ENCODE results near the gene CEMIP. TPM values are rescaled to one million over a fixed set of nuclear protein-coding genes. Genes with fewer than 3 reads are reported as not detected.

CEMIP gene, protein sequence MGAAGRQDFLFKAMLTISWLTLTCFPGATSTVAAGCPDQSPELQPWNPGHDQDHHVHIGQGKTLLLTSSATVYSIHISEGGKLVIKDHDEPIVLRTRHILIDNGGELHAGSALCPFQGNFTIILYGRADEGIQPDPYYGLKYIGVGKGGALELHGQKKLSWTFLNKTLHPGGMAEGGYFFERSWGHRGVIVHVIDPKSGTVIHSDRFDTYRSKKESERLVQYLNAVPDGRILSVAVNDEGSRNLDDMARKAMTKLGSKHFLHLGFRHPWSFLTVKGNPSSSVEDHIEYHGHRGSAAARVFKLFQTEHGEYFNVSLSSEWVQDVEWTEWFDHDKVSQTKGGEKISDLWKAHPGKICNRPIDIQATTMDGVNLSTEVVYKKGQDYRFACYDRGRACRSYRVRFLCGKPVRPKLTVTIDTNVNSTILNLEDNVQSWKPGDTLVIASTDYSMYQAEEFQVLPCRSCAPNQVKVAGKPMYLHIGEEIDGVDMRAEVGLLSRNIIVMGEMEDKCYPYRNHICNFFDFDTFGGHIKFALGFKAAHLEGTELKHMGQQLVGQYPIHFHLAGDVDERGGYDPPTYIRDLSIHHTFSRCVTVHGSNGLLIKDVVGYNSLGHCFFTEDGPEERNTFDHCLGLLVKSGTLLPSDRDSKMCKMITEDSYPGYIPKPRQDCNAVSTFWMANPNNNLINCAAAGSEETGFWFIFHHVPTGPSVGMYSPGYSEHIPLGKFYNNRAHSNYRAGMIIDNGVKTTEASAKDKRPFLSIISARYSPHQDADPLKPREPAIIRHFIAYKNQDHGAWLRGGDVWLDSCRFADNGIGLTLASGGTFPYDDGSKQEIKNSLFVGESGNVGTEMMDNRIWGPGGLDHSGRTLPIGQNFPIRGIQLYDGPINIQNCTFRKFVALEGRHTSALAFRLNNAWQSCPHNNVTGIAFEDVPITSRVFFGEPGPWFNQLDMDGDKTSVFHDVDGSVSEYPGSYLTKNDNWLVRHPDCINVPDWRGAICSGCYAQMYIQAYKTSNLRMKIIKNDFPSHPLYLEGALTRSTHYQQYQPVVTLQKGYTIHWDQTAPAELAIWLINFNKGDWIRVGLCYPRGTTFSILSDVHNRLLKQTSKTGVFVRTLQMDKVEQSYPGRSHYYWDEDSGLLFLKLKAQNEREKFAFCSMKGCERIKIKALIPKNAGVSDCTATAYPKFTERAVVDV (N-terminal part only)
- 0.23 TPM for total RNA-seq

DNA sequence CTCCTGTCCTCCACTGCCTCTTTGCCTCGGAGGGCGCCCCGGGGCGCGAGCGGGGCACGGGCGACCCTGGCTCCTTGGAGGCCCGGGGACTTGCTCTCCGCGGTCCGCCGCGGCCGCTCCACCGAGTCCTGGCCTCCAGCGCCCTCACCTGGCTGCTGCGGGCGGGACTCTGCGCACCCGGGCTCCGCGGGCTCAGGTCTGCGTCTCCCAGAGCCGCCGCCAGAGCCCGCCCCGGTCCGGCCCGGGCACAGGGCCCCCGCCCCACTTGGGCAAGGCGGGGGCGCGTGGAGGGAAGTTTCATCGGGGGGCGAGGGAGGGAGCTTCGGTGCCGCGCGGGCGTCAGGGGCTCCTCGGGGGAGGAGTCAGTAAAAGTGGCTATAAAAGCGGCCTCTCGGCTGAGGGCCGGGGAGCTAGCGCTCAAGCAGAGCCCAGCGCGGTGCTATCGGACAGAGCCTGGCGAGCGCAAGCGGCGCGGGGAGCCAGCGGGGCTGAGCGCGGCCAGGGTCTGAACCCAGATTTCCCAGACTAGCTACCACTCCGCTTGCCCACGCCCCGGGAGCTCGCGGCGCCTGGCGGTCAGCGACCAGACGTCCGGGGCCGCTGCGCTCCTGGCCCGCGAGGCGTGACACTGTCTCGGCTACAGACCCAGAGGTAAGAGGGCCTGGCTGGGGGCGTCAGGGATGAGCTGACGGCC is at the start of gene CEMIP:
TSS of gene CEMIP (plus strand) at position 407 of the 694 bp plus-strand sequence. CDS start 94,510 bp downstream, outside the sequence.
- DNase-seq (ENCODE audit: low spot score): peak; percentile 68

DNA sequence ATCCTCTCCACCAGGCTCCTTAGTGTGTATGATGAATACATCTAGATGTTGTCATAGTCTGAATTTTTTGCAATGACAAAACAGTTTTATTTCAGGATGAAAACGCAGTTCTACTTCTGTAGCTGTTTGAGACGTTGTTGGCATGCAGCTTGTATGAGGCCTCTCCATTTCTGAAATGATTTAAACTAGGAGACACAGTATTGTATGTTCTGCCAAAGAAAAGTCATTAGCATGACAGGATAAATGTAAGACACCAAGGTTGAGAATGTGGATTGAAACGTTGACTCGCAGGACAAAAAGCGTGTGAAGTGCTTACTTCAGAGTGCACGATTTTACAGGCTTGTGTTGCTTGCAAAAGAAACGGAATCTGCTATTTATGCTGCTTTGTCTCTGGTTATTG is 48.8 kb upstream of the CEMIP start:
- no peak for DNase-seq (ENCODE audit: low spot score)

DNA sequence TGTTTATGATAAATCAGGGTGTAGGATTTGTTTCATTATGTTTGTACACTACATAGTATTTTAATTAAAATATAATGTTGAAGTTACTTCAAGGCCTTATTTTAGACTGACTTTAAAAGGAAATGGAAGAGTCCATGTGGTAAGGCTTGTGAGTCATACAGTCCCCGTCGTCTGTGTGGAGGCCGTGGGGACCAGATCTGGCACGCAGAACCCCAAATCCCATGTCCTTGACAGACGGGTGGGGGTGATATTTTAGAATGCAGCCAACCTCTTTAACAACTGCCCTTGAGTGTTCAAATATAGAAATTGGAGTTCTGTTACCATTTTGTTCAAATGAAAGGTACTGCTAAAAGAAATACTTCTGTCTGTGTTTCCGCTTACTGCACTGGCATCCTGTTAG is 48.2 kb upstream of the CEMIP start:
- DNase-seq (ENCODE audit: low spot score): no peak

DNA sequence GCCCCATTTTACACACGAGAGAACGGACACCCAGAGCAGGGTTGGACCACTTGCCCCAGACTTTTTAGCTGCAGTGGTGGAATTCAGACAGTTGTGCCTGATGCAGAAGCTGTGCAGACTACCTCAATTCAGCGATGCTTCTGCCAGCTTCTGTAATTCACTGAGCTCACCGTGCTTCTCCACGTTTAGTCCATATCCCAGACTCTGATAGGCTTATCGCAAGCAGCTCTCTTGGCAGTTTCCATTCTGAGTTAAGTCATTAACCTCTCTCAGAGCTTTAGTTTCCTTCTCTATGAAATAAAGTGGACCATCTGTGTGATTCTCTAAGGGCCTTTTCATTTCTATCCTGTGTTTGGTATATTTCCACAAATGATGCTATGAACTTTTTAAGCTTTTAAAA is 47.0 kb upstream of the CEMIP start:
- no peak for DNase-seq (ENCODE audit: low spot score)

DNA sequence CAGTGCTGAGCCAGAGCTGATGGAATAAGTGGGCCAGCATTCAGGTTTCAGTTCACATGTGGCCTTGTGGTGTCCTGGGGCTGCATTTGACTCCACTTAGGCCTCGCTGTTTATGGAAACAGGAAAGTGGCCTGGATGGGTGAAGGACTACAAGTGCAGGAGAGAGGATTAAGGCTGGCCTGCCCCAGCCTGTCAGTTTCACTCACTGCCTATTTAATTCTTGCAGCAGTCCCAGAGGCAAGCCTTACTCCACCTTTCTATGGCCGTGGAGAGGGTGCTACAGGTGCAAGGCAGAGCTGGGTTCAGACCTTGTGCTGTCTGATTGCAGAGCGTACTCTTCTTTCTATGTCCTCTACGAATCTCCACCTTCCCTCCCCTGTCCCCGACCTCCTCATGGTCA is 46.4 kb upstream of the CEMIP start:
- DNase-seq (ENCODE audit: low spot score): no peak

DNA sequence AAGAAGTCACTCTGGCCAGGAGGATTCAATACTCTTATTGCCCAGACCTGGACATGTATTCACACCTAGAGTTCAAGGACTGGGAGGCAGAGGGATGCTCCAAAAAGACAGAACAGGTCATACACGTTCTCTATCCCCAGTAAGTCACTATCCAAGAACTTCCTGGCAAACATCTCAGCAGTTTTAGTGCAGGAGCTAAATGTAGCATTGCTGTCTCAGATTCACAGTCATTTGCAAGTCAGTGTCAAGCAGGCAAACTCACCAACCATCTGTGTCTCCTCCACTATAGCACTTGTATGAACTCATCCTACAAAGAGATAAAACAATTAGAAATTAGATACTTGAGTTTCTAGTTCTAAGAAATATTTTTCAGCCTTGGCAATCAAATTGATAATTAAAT is 45.7 kb upstream of the CEMIP start:
- DNase-seq (ENCODE audit: low spot score): no peak

DNA sequence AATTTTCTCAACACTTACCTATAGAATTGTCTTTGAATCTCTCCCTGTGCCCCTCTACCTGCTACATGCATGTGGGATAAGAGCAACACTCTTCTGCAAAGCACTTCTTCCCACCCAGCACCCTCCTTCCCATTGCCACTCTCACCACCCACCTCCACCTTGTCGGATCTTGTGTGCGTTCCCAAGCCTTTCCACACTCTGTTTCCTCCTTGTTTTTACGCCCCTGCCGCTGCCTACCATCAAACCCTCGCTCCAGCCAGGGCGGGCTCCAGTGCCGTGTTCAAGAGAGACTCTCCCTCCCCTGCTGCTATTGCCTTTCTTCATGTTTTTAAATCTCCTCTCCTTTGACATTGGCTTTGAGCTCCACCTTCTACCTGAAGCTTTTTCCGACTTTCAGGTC is 43.8 kb upstream of the CEMIP start:
- no peak for DNase-seq (ENCODE audit: low spot score)

DNA sequence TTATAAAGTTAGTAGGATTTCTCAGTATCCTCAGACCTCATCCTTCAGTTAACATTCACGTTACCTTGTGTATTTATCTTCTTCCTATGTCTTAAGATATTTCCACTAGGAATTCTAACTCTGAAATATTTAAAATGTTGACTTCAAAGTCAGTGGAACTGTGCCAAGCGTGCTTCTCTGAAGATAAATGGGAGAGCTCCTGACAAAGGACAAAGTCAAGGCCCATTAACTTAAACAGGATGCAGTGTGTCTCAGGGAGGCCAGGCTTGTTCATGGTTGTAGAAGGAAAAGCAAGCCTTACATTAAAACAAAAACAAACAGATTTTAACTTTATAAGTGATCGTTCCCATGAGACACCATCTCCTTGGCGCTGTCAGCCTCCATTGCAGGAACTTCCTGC is 42.6 kb upstream of the CEMIP start:
- no peak for DNase-seq (ENCODE audit: low spot score)

DNA sequence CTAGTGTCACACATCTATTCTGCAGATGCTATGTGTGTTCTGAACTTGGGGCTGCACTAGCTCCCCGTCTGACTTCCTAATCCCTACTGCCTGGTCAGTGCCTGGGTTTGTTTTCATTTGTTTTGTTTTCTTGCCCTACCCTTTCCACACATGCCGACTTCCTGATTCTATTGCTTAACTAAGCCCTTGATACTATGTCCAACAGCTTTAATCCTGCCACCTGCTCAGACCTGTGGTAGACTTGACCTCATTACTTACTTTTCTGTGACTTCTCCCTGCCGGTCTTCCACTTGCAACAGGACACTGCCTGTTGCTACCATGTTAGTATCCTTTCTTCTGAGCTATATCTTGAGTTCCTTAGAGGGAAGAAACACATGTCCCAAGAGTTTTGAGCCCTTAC is 39.3 kb upstream of the CEMIP start:
- DNase-seq (ENCODE audit: low spot score): no peak

DNA sequence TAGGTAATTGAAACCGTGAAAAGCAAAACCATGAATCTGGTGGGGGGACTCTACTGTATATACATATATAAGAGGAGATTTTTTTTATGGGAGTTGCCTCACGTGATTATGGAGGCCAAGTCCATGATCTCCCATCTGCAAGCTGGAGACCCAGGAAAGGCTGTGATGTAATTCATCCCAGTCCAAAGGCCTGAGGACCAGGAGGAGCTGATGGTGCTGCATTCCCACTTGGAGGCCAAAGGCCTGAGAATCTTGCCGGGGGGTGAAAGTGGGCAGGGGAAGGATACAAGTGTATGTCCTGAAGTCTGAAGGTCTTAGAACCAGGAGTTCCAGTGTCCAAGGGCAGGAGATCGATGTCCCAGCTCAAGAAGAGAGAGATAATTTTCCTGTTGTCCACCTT is 37.1 kb upstream of the CEMIP start:
- no peak for DNase-seq (ENCODE audit: low spot score)

DNA sequence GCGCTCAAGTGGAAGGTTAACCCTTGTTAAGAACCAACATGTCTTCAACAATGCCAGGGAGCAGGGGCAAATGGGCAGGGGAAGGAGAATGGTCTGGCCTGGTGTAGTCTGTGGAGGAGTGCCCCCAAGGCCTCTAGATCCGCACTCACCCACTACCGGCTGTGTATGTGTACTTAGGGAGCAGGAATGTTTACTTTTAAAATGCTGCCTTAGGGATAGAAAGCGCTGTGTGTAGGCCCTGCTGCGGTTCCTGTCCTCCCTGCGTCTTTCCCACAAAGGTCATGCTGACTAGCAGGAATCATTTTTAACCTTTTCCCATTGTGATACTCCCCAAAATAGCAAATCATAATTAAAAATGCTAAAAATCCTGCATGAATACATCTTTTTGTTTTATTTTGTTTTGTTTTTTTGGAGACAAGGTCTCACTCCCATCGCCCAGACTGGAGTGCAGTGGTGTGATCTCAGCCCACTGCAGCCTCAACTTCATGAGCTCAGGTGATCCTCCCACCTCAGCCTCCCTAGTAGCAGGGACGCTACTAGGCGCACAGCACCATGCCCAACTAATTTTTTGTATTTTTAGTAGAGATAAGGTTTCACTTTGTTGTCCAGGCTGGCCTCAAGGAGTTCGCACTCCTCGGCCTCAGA is 35.9 kb upstream of the CEMIP start:
- DNase-seq (ENCODE audit: low spot score): no peak

DNA sequence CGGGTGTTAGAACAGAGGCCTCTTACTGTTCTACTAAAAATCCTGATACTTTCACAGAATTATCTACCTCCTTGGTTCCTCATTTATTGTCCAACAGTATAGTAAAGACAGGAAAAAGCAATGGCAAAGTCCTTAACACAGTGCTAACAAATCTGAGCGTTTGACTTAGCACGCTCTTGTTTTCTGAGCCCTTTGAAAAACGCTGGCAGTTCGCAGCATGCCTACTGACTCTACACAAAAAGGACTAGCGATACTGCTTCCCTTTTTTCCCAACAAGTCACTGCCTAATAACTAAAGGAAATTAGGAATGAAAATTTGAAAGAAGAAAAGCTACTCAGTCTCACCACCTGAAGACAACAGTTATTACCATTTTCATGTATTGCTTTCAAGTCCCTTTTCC is 34.8 kb upstream of the CEMIP start:
- no peak for DNase-seq (ENCODE audit: low spot score)

DNA sequence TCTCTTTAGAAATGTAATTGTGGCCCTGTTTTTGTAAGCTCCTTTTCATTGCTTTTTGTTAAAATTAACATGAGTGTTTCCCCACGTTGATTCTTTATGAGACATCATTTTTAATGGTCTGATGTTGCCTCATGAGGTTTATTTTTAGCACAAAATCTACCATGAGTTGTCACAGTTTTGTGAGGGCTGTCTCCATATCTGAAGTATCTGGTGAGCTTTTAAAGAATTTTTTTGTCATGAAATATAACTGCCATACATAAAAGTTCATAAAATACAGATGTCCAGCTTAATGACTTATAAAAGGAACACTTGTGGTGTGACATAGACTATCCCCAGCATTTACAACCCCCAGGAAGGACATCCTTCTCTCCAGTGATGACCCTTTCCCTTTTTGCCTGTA is 34.3 kb upstream of the CEMIP start:
- DNase-seq (ENCODE audit: low spot score): no peak

DNA sequence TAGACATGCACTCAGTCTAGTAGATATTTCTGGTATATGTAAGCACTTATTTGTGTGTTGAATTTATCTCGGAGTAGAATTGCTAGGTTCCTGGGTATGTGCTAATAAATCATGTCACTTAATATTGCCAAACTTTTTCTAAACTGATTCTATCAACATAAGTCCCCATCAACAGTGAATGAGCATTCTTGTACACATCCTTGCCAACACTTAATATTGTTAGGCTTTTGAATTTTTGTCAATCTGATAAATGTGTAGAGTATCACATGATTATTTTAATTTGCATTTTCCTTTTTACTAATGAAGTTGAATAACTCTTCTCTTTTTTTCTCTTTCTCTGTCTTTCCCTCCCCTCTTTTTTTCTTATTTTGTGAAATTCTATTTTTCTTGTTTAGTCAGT is 33.3 kb upstream of the CEMIP start:
- DNase-seq (ENCODE audit: low spot score): no peak

DNA sequence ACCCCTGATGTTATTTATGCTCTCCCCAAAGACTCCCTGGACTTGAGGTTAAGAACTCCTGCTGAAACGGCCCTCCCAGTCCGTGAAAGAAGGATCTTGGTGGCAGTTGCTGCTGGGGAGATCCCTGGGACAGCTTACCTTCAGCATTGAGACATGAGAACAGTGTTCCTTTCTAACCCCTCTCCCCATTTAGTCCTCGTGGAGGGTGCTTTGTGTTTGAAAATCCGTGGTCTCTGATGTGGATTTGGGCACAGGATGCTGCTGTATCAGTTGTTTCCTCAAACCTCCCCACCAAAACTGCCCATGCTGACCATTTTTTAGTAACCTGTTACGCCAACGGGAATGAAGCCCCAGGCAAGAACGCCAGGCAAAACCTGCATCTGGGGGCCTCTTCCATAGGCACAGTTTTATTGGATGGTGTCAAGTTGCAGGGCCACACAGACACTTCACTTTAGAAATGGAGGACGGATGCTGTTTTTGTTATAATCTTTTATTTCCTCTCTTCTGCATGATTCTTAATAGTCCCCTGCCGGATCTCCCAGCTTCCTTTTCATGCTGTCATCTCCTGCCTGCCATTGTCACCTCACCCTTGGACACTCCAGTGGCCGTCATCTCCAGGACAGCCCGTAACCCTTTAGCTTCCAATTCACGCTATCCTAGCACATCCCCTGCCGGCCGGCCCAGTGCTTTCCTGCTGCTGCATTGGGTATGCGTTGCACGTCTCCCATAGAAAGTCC is 31.7 kb upstream of the CEMIP start:
- DNase-seq (ENCODE audit: low spot score): no peak

DNA sequence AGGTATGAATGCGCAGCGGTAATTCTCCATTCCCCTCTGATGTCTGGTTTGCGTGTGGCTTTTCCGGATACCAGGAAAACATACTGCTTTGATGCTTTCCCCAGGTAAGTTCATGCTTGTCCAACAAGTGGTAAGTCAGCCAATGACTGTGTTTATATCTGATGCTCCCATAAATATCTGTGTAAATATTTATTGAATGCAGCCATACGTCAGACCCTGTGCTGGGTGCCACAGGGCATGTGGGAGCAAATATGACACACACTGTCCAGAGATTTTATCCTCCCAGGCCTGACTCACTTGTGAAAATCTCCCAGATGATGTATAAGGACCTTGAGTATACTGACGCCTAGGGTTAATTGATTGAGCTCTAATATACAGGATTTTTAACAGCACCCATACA is 29.6 kb upstream of the CEMIP start:
- DNase-seq (ENCODE audit: low spot score): no peak

DNA sequence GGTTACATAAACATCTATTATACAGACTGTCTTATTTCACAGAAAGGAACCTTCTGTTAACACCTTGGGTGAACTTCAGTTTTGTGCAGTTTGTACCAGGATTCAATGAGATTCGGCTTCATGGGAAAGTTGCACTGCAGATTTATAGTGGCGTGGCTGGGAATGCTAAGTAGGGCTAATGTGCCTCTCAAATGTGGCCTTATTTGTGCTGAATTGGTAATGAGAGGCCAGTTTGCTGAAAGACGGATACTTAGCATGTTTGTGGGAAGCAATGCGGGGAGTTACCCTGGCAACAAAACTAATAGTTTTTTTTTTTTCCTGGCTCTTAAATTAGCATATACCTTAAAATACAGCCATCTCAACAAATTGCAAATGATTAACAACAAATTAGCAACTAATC is 28.6 kb upstream of the CEMIP start:
- DNase-seq (ENCODE audit: low spot score): no peak

DNA sequence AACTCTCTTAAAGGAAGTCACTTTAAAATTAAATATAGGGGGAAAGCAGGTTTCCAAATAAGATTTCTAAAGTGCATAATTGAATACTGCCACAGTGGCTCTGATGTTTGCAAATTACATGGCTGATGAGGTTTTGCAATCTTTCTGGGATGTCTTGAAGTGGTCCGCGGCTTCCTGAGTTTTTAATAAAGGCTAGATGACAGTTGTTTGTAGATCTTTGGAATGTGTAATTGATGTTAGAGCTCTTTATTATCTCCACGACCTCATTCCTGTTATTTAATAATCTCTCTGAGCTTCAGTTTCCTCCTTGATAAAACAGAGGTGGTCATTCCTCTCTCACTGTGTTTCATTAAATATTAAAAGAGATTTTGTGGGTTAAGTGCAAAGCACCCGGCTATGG is 27.0 kb upstream of the CEMIP start:
- no peak for DNase-seq (ENCODE audit: low spot score)

DNA sequence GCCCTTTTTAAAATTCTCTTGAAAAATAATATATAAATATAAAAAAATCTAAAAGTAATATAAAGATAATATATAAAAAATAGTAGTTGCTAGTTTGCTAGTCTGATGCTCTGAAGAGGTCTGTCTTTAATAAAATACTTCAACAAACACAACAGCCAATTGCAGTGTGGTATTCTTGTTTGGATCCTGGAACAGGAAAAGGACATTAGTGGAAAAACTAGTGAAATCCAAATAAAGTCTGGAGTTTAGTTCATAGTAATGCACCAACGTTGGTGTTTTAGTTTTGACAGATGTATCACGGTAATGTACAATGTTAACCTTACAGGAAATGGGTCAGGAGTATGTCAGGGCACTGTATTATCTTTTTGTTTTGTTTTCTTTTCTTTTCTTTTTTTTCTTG is 26.0 kb upstream of the CEMIP start:
- no peak for DNase-seq (ENCODE audit: low spot score)

DNA sequence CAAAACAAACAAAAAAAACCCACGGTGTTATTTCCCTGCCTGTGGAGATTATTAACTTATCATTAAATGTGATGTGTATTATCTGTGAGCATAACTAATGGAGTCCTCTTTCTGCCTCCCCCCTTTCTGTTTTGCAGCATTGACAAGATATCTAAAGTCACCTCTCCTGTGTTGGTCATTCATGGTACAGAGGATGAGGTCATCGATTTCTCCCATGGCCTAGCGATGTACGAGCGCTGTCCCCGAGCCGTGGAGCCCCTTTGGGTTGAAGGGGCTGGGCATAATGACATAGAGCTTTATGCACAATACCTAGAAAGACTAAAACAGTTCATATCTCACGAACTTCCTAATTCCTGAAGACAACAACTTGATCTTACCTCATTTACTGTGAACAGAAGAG is 25.2 kb upstream of the CEMIP start:
- DNase-seq (ENCODE audit: low spot score): no peak

DNA sequence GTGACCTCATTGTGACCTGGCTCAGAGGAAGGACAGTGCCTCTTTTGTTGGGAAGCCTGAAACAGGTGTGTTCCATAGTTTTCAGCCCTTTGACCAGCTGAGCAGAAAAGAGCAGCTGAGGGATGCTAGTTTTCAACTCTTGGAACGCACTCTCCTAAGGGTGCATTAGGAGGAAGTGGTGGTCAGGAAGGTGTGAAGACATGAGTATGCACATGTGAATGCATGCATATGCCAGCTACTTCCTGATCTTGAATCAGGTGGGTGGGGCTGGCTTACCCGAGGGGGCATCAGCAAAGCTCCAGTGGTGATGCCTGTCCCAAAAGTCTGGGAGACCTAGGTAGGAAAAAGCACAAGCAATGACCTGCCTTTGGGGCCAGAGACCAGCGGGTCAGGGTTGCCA is 23.3 kb upstream of the CEMIP start:
- DNase-seq (ENCODE audit: low spot score): no peak

All from ureter (tissue), 1 donor.